ENCODE results near the gene IFITM10.
"Not testable (repeated sequence)": the region's sequence is repeated elsewhere in the genome, so short reads cannot be mapped to it uniquely, and the experiment has no call there.

IFITM10 gene

GRCh38 chr11:1691026-1691877 is 59.1 kb downstream of the IFITM10 start:
- DNase-seq (ENCODE audit: low spot score) = no peak

GRCh38 chr11:1690167-1691025 is 60.0 kb downstream of the IFITM10 start:
- no peak for DNase-seq (ENCODE audit: low spot score)

GRCh38 chr11:1689250-1690166 is 60.9 kb downstream of the IFITM10 start:
- DNase-seq (ENCODE audit: low spot score) = not testable (repeated sequence)

GRCh38 chr11:1688336-1688947 is 62.0 kb downstream of the IFITM10 start:
- not testable (repeated sequence) for DNase-seq (ENCODE audit: low spot score)

- DNase-seq (ENCODE audit: low spot score) = not testable (repeated sequence)
Observed at GRCh38 chr11:1686220-1686619, 64.2 kb downstream of the IFITM10 start.

- DNase-seq (ENCODE audit: low spot score) = not testable (repeated sequence)
Observed at GRCh38 chr11:1684886-1685874, 65.2 kb downstream of the IFITM10 start.

- not testable (repeated sequence) for DNase-seq (ENCODE audit: low spot score)
Observed at GRCh38 chr11:1683904-1684572, 66.4 kb downstream of the IFITM10 start.

GRCh38 chr11:1683216-1683615 is 67.2 kb downstream of the IFITM10 start:
- not testable (repeated sequence) for DNase-seq (ENCODE audit: low spot score)
